Choroid plexus epithelial cell (primary cell): Measurements from ENCODE around the gene LNPK.

Source experiments
- DNase-seq: peaks from one replicate; pipeline ENCODE4 v3.0.0-alpha.2; 2010; ENCODE audit warnings: low read depth
- H3K4me3 ChIP-seq: 2 replicates; pipeline ENCODE4 v1.5.1; 2011; ENCODE audit warnings: low read depth, mild to moderate bottlenecking, control low read depth, low read length, moderate library complexity
- TF ChIP-seq, protein P1 (sequence below): conservative IDR thresholded peaks from 2 replicates; pipeline ENCODE4 v1.5.1; 2011; ENCODE audit warnings: low read depth, mild to moderate bottlenecking, control low read depth, inconsistent platforms, low read length, moderate library complexity

Gene LNPK

DNA sequence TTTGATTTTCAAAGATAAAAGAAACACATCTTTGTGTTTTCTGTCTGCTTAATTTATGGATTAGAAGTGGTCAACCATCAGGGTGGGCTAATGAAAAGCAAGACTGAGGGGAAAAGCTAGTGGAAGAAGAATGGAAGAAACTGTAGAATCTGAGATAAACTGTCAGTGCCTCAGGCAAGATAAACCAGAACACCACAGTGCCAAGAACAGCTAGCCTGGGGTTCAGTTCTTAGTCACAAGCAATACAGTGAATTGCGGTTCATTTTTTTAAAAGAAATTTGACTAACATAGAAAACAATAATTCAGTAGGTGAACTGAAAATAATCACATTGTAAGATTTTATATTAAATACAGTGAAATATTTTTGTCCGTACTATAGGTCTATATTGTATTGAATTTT is 22.0 kb upstream of the LNPK start:
- TF ChIP-seq, protein P1, sequence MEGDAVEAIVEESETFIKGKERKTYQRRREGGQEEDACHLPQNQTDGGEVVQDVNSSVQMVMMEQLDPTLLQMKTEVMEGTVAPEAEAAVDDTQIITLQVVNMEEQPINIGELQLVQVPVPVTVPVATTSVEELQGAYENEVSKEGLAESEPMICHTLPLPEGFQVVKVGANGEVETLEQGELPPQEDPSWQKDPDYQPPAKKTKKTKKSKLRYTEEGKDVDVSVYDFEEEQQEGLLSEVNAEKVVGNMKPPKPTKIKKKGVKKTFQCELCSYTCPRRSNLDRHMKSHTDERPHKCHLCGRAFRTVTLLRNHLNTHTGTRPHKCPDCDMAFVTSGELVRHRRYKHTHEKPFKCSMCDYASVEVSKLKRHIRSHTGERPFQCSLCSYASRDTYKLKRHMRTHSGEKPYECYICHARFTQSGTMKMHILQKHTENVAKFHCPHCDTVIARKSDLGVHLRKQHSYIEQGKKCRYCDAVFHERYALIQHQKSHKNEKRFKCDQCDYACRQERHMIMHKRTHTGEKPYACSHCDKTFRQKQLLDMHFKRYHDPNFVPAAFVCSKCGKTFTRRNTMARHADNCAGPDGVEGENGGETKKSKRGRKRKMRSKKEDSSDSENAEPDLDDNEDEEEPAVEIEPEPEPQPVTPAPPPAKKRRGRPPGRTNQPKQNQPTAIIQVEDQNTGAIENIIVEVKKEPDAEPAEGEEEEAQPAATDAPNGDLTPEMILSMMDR: no peak
- H3K4me3 ChIP-seq: no peak overlapping the region
- no peak for DNase-seq

DNA sequence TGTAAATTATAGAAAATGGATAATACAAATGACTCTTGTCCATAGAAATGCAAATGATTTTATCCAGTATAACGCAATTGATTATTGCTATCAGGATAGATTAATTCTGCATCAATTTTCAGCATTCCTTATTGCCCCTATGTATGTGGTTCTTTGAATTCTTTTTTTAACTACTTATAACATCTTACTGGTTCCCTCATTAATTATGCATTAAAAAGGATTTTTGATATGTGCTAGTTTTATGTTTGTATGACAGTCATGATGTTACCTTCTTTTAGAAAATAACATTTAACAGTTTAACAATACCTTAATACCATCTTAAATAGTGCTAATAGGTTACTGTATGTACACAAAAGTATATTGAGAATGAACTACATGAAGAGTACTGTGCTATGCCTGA is 20.0 kb upstream of the LNPK start:
- TF ChIP-seq, protein P1: no peak
- DNase-seq: no peak
- H3K4me3 ChIP-seq: no peak overlapping the region

DNA sequence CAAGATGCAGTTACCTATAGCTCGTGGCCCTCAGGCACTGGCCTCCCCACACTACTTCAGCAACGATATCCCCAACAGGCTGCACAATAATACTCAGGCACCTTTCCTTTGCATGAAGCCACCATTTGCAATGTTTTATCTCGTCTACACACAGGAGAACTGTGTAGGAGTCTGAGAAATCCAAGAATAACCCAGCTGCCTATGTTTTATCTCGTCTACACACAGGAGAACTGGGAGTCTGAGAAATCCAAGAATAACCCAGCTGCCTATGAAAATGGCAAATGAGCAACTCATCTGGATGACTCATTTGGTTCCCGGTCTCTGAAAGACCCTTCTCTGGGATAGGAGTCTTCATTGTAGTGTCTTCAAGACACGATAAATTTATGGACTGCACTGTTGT is 18.3 kb upstream of the LNPK start:
- TF ChIP-seq, protein P1: no peak
- no peak overlapping the region for H3K4me3 ChIP-seq
- DNase-seq: no peak

DNA sequence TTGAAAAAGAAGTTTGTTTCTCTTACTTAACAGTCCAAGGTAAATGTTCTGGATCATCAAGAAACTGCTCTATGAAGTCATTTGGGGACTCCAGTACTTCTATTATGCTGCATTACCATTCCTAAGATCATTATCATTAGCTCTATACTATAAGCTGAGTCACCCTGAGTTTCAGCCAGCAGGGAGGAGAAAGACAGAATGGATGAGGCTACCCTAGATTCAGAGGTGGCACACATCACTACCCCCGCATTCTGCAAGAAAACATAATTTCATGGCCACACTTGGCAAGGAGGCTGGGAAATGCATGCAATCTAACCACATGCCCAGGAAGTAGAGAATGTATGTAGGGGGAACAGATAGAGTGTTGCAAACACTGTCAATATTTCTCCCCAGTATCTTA is 16.6 kb upstream of the LNPK start:
- TF ChIP-seq, protein P1: no peak
- no peak overlapping the region for H3K4me3 ChIP-seq
- DNase-seq: no peak

DNA sequence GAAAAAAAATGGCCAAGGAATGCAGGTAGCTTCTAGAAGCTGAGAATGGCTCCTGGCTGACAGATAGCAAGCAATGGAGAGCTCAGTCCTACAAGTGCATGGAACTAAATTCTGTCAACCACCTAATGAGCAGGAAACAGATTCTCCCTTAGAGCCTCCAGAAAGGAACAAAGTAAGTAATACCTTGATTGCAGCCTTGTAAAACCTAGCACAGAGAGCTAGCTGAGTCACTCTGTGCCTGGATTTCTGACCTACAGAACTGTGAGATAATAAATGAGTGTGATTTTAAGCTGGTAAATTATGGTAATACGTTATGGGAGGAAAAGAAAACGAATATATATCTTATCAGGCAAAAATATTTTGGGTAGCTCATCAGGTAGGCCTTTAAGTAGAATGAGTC is 7.4 kb upstream of the LNPK start:
- TF ChIP-seq, protein P1: no peak
- H3K4me3 ChIP-seq: no peak overlapping the region
- DNase-seq: no peak

DNA sequence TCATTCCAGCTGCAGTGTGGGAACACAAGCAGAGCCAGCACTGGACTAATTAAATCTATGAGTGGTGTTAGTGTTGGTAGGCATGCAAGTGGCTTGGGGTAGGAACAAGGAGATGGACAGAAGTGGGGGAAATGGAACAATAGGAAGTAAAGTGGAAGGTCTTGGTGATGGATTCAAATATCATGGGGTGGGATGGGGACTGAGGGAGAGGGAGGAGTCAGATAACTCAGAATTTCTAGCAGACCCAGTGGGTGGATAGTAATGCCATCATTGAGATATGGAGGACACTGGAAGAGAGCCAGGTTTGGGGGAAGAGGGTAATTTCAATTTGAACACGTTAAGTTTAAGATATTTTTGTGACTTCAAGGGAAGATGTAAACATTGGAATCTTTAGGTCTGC is 2.9 kb upstream of the LNPK start:
- DNase-seq: no peak
- H3K4me3 ChIP-seq: no peak overlapping the region
- TF ChIP-seq, protein P1: no peak

DNA sequence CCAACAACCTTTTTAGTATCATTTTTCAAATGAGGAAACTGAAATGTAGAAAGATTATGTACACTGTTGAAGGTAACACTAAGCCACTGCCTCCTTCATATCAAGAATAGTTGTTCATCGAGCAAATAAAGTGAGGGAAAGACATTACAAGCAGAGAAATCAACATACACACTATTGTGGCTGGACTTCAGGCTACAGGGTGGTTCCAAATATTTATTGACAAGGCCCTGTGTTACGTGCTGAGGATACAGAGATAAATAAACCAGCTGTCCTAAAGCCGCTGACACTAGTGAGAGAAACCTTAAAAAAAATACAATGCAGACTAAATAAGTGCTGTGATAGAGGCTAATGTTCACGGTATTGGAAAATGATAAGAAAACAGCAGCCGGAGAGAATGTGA is 1.9 kb upstream of the LNPK start:
- TF ChIP-seq, protein P1: no peak
- no peak overlapping the region for H3K4me3 ChIP-seq
- no peak for DNase-seq
